Skeletal muscle cell (primary cell): ENCODE measurements around the gene ITPK1.

ENCODE experiments used
- DNase-seq: peaks from one replicate; pipeline ENCODE4 v3.0.0-alpha.2; 2010; ENCODE audit warnings: low read depth
- H3K4me3 ChIP-seq: 2 replicates; pipeline ENCODE4 v1.5.1; 2011; ENCODE audit warnings: low read depth, mild to moderate bottlenecking, control low read depth, low read length, moderate library complexity

The ITPK1 gene

GRCh38 chr14:92951912-92952471 is 163.7 kb downstream of the ITPK1 start:
- H3K4me3 ChIP-seq = no peak overlapping the region
- no peak for DNase-seq

GRCh38 chr14:92951261-92951660 is 164.5 kb downstream of the ITPK1 start:
- no peak overlapping the region for H3K4me3 ChIP-seq
- DNase-seq = no peak

- DNase-seq = no peak
- H3K4me3 ChIP-seq = no peak overlapping the region
These were observed 165.0 kb downstream of the ITPK1 start for GRCh38 chr14:92950773-92951172.

GRCh38 chr14:92950193-92950540 is 165.6 kb downstream of the ITPK1 start:
- no peak for DNase-seq
- H3K4me3 ChIP-seq = no peak overlapping the region

GRCh38 chr14:92949496-92950192 is 166.1 kb downstream of the ITPK1 start:
- DNase-seq = no peak
- no peak overlapping the region for H3K4me3 ChIP-seq

GRCh38 chr14:92948647-92949046 is 167.1 kb downstream of the ITPK1 start:
- H3K4me3 ChIP-seq = no peak overlapping the region
- DNase-seq = no peak

GRCh38 chr14:92946847-92947545 is 168.7 kb downstream of the ITPK1 start:
- DNase-seq = no peak
- H3K4me3 ChIP-seq = no peak overlapping the region

GRCh38 chr14:92945959-92946846 is 169.5 kb downstream of the ITPK1 start:
- no peak overlapping the region for H3K4me3 ChIP-seq
- no peak for DNase-seq

- DNase-seq = no peak
- no peak overlapping the region for H3K4me3 ChIP-seq
These were observed 170.2 kb downstream of the ITPK1 start for GRCh38 chr14:92945544-92945943.

- H3K4me3 ChIP-seq = no peak overlapping the region
- no peak for DNase-seq
These were observed 170.7 kb downstream of the ITPK1 start for GRCh38 chr14:92944976-92945375.

GRCh38 chr14:92943855-92944570 is 171.7 kb downstream of the ITPK1 start:
- DNase-seq = no peak
- H3K4me3 ChIP-seq = no peak overlapping the region

GRCh38 chr14:92942976-92943710 is 172.6 kb downstream of the ITPK1 start:
- no peak overlapping the region for H3K4me3 ChIP-seq
- DNase-seq = no peak

GRCh38 chr14:92942576-92942975 is 173.1 kb downstream of the ITPK1 start:
- no peak overlapping the region for H3K4me3 ChIP-seq
- no peak for DNase-seq

- no peak for DNase-seq
- H3K4me3 ChIP-seq = no peak overlapping the region
These were observed 173.6 kb downstream of the ITPK1 start for GRCh38 chr14:92942136-92942535.

- no peak overlapping the region for H3K4me3 ChIP-seq
- no peak for DNase-seq
These were observed 174.2 kb downstream of the ITPK1 start for GRCh38 chr14:92941531-92941930.

- H3K4me3 ChIP-seq = no peak overlapping the region
- DNase-seq = no peak
These were observed 175.2 kb downstream of the ITPK1 start for GRCh38 chr14:92940543-92940942.

GRCh38 chr14:92939699-92940098 is 176.0 kb downstream of the ITPK1 start:
- no peak for DNase-seq

GRCh38 chr14:92938890-92939671 is 176.6 kb downstream of the ITPK1 start:
- no peak overlapping the region for H3K4me3 ChIP-seq
- no peak for DNase-seq

More at GRCh38 chr14:92939699-92940098, 176.0 kb downstream of the ITPK1 start:
- no peak overlapping the region for H3K4me3 ChIP-seq
